ENCODE measurements around the gene UBE2QL1. TPM values are rescaled to one million over a fixed set of nuclear protein-coding genes. Genes with fewer than 3 reads are reported as not detected.

UBE2QL1 gene
- total and polyA plus RNA-seq, 8 donors, result 0.13 to 2.4 (median 0.63) TPM

DNA sequence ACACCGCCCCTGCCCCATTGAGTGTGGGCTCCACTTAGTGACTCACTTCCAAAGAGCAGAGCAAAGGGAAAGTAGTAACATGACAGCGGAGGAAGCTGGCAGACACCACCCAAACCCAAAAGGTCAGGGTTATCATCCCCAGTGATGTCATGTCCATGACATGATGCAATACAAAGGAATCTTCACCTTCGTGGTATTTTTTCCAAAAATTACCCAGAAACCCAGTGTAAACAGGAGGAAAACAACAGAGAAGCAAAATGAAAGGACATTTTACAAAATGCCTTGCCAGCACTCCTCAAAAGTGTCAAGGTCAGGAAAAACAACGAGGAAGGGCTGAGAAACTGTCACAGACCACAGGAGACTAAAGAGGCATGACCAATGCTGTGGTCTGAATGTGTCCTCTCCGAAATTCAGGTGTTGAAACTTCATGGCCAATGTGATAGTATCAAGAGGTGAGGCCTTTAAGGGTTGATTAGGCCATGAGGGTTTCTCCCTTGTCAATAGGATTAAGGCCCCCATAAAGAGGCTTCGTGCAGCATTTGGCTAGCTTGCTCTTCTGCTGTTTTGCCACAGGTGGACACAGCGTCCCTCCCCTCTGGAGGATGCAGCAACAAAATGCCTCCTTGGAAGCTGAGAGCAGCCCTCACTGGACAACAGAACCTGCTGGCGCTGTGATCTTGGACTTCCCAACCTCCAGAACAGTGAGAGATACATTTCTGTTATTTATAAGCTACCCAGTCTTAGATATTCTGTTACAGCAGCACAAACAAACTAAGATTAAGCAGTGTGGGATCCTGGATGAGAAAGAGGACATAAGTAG is 39.8 kb upstream of the UBE2QL1 start:
- 63 to 70% methylated on average over 8 of the region's 8 CpGs for WGBS, 2 donors
- DNase-seq (no peak), FAIRE-seq (no peak), ATAC-seq (no peak)
- TF ChIP-seq, protein P1, sequence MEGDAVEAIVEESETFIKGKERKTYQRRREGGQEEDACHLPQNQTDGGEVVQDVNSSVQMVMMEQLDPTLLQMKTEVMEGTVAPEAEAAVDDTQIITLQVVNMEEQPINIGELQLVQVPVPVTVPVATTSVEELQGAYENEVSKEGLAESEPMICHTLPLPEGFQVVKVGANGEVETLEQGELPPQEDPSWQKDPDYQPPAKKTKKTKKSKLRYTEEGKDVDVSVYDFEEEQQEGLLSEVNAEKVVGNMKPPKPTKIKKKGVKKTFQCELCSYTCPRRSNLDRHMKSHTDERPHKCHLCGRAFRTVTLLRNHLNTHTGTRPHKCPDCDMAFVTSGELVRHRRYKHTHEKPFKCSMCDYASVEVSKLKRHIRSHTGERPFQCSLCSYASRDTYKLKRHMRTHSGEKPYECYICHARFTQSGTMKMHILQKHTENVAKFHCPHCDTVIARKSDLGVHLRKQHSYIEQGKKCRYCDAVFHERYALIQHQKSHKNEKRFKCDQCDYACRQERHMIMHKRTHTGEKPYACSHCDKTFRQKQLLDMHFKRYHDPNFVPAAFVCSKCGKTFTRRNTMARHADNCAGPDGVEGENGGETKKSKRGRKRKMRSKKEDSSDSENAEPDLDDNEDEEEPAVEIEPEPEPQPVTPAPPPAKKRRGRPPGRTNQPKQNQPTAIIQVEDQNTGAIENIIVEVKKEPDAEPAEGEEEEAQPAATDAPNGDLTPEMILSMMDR (IDR thresholded peaks at IDR 0.05), result no peak
- Histone ChIP-seq H3K4me3 (no peak overlapping the region), H3K27ac (no peak overlapping the region), H3K36me3 (no peaks in the 10 kb centered on the region), H3K4me1 (no peaks in the 10 kb centered on the region), H3K9me3 (no peaks in the 10 kb centered on the region), H3K27me3 (peaks cover 0 to 4% (median 0%) of the 10 kb centered on the region in 4 donors)
- intact Hi-C loops (cut with DNase I), result no loop called here

DNA sequence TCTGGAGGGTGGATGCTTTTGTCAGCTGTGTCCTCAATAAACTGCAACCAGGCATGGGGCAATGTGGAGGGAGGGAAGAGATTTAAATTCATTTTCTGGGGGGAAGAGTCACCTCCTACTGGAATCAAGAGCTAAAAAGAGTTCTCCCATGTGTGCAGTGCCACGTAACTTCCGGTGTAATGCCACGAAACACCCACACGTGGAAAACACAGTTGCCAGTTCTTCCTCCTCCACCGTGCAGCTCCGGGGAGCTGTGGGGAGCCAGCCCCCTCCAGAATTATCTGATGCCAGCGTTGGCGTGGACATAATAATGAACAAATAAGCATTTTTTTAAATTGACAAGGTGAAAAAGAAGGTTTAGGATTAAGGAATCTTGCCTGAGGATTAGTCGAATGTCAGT is 38.2 kb upstream of the UBE2QL1 start:
- no peak overlapping the region for H3K27ac ChIP-seq
- ATAC-seq (no peak), FAIRE-seq (no peak), DNase-seq (no peak)
- WGBS, 2 donors, result 68 to 84% methylated on average over 9 of the region's 9 CpGs
- intact Hi-C loops (cut with DNase I), result no loop called here
- no peaks in the 10 kb centered on the region for H3K9me3 ChIP-seq
- TF ChIP-seq, protein P1 (IDR thresholded peaks at IDR 0.05), result no peak
- H3K4me3 ChIP-seq, result no peak overlapping the region
- no peaks in the 10 kb centered on the region for H3K36me3 ChIP-seq
- peaks cover 0 to 4% (median 0%) of the 10 kb centered on the region in 4 donors for H3K27me3 ChIP-seq
- H3K4me1 ChIP-seq, result no peaks in the 10 kb centered on the region

DNA sequence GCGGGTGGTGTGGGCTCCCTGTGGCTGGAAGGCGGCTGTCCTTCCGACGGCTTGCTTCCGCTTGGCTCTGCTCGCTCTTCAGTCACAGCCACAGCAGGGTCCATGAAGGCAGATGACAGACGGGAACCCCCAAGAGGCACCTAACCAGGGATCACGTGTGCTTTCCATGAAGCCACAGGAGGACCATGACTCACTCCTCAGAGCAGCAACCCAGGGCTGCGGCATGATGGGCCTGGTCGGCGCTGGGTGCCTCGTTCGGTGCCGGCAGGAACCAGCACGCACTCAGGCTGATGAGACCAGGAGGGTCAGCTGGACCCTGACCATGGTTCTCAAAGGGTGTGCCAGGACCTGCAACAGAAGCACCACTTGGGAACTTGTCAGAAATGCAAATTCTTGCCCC is 37.5 kb upstream of the UBE2QL1 start:
- H3K4me3 ChIP-seq, result no peak overlapping the region
- intact Hi-C loops (cut with DNase I), result no loop called here
- peaks cover 0 to 4% (median 0%) of the 10 kb centered on the region in 4 donors for H3K27me3 ChIP-seq
- no peaks in the 10 kb centered on the region for H3K9me3 ChIP-seq
- TF ChIP-seq, protein P1 (IDR thresholded peaks at IDR 0.05), result no peak
- H3K4me1 ChIP-seq, result no peaks in the 10 kb centered on the region
- H3K36me3 ChIP-seq, result no peaks in the 10 kb centered on the region
- no peak for FAIRE-seq
- no peak overlapping the region for H3K27ac ChIP-seq
- 76 to 85% methylated on average over 15 of the region's 15 CpGs for WGBS, 2 donors
- ATAC-seq, result no peak
- DNase-seq, result no peak

DNA sequence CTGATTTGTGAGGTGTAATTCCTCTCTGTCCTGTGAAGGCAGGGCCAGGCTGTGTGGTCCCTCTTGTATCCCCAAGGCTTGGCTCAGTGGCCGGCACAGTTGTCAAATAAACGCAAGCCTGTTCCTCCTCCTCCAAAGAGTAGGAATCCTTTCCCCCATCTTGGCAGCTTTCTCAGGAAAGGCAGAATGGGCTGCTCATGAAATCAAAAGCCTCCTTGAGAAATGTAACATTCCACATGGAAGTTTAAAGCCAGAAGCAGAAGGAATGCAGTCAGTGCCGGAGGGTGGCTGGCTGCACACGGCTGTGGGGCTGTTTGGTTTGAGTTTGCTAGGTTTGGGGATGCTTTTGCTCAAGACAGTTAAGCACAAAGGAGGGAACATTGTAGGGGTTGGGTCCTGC is 35.8 kb upstream of the UBE2QL1 start:
- 65 to 66% methylated on average over 4 of the region's 4 CpGs for WGBS, 2 donors
- Histone ChIP-seq H3K27ac (no peak overlapping the region), H3K36me3 (no peaks in the 10 kb centered on the region), H3K27me3 (no peaks in the 10 kb centered on the region), H3K4me3 (no peak overlapping the region), H3K9me3 (no peaks in the 10 kb centered on the region), H3K4me1 (no peaks in the 10 kb centered on the region)
- TF ChIP-seq, protein P1 (IDR thresholded peaks at IDR 0.05), result no peak
- DNase-seq, result no peak
- intact Hi-C loops (cut with DNase I), result no loop called here
- ATAC-seq, result no peak
- FAIRE-seq, result no peak

DNA sequence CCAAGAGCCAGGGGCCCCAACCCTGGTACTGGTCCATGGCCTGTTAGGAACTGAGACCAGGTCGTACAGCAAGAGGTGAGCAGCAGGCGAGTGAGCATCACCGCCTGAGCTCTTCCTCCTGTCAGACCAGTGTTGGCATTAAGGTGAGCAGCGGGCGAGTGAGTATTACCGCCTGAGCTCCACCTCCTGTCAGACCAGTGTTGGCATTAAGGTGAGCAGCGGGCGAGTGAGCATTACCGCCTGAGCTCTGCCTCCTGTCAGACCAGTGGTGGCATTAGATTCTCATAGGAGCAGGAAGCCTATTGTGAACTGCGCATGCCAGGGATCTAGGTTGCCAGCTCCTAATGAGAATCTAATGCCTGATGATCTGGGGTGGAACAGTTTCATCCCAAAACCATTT is 31.0 kb upstream of the UBE2QL1 start:
- ATAC-seq (no peak), DNase-seq (no peak), FAIRE-seq (no peak)
- no peaks in the 10 kb centered on the region for H3K9me3 ChIP-seq
- H3K27ac ChIP-seq, result no peak overlapping the region
- no peaks in the 10 kb centered on the region for H3K27me3 ChIP-seq
- H3K36me3 ChIP-seq, result no peaks in the 10 kb centered on the region
- H3K4me3 ChIP-seq, result no peak overlapping the region
- no peaks in the 10 kb centered on the region for H3K4me1 ChIP-seq
- intact Hi-C loops (cut with DNase I), result no loop called here
- TF ChIP-seq, protein P1 (IDR thresholded peaks at IDR 0.05), result no peak
- WGBS, 2 donors, result 89 to 96% methylated on average over 10 of the region's 10 CpGs

All from pancreas (tissue), 10 donors.